Large intestine (tissue), 3 donors: ENCODE results near the gene TRDN. TPM values are rescaled to one million over a fixed set of nuclear protein-coding genes. Genes with fewer than 3 reads are reported as not detected.
"Not testable (repeated sequence)": the region's sequence is repeated elsewhere in the genome, so short reads cannot be mapped to it uniquely, and the experiment has no call there.

ENCODE experiments used
- DNase-seq, 2 donors: peaks; one replicate each; pipeline versions ENCODE4 v3.0.0 to v3.0.0-alpha.2; 2013
- H3K27ac ChIP-seq: one replicate; pipeline ENCODE4 v1.5.1; 2013; ENCODE audit warnings: low read length
- H3K27me3 ChIP-seq: 2 replicates; pipeline ENCODE4 v1.6.1; 2013; ENCODE audit warnings: low read length; ENCODE audit not compliant: control insufficient read depth, insufficient read depth
- H3K36me3 ChIP-seq: 2 replicates; pipeline ENCODE4 v1.6.1; 2013; ENCODE audit warnings: low read length; ENCODE audit not compliant: control insufficient read depth, insufficient read depth
- H3K4me1 ChIP-seq: one replicate; pipeline ENCODE4 v1.6.1; 2013; ENCODE audit warnings: low read length; ENCODE audit not compliant: control insufficient read depth, insufficient read depth
- H3K4me3 ChIP-seq: one replicate; pipeline ENCODE4 v1.5.1; 2013; ENCODE audit warnings: low read length
- H3K9me3 ChIP-seq: one replicate; pipeline ENCODE4 v1.6.1; 2013; ENCODE audit warnings: mild to moderate bottlenecking, low read depth, low read length, moderate library complexity; ENCODE audit not compliant: control insufficient read depth
- WGBS: methylation state at CpG from one replicate; pipeline ENCODE4 v1.1.5; 2013; ENCODE audit warnings: low lambda C conversion rate; ENCODE audit not compliant: insufficient coverage; 5-methylcytosine and 5-hydroxymethylcytosine counted together
- polyA plus RNA-seq: library from polyadenylated mRNA; unstranded; fragments of 120-200 nt; gene quantifications from one replicate; pipeline ENCODE4 v1.2.1, GENCODE V29; 2013

The TRDN gene
- polyA plus RNA-seq, 1 donor, result 0.09 TPM

GRCh38 chr6:123467392-123467791, 169.4 kb downstream of the TRDN start:
- Histone ChIP-seq H3K27ac (no peak overlapping the region), H3K4me1 (no peaks in the 10 kb centered on the region), H3K4me3 (no peak overlapping the region), H3K27me3 (no peaks in the 10 kb centered on the region), H3K36me3 (no peaks in the 10 kb centered on the region), H3K9me3 (no peaks in the 10 kb centered on the region)
- 88% methylated on average over 2 of the region's 2 CpGs for WGBS
- no peak for DNase-seq

- Histone ChIP-seq H3K4me3 (no peak overlapping the region), H3K27ac (no peak overlapping the region), H3K9me3 (no peaks in the 10 kb centered on the region), H3K36me3 (no peaks in the 10 kb centered on the region), H3K4me1 (no peaks in the 10 kb centered on the region), H3K27me3 (no peaks in the 10 kb centered on the region)
- DNase-seq, result no peak
- 100% methylated on average over 1 of the region's 2 CpGs for WGBS
Observed at GRCh38 chr6:123462152-123462551, 174.6 kb downstream of the TRDN start.

GRCh38 chr6:123458218-123458617, 178.5 kb downstream of the TRDN start:
- no peaks in the 10 kb centered on the region for H3K27me3 ChIP-seq
- DNase-seq, result no peak
- H3K4me3 ChIP-seq, result no peak overlapping the region
- no CpG with 5 or more reads among the region's 1 CpG for WGBS
- H3K27ac ChIP-seq, result no peak overlapping the region
- no peaks in the 10 kb centered on the region for H3K36me3 ChIP-seq
- H3K9me3 ChIP-seq, result no peaks in the 10 kb centered on the region
- H3K4me1 ChIP-seq, result no peaks in the 10 kb centered on the region

GRCh38 chr6:123456836-123457235, 179.9 kb downstream of the TRDN start:
- Histone ChIP-seq H3K9me3 (no peaks in the 10 kb centered on the region), H3K27me3 (no peaks in the 10 kb centered on the region), H3K27ac (no peak overlapping the region), H3K4me3 (no peak overlapping the region), H3K36me3 (no peaks in the 10 kb centered on the region), H3K4me1 (no peaks in the 10 kb centered on the region)
- DNase-seq, result no peak
- 100% methylated on average over 2 of the region's 3 CpGs for WGBS

GRCh38 chr6:123454448-123454847, 182.3 kb downstream of the TRDN start:
- no peak for DNase-seq
- H3K4me3 ChIP-seq, result no peak overlapping the region
- H3K27me3 ChIP-seq, result no peaks in the 10 kb centered on the region
- H3K9me3 ChIP-seq, result no peaks in the 10 kb centered on the region
- no peaks in the 10 kb centered on the region for H3K36me3 ChIP-seq
- no peaks in the 10 kb centered on the region for H3K4me1 ChIP-seq
- no CpG with 5 or more reads among the region's 3 CpGs for WGBS
- H3K27ac ChIP-seq, result no peak overlapping the region

- H3K4me3 ChIP-seq, H3K36me3 ChIP-seq, H3K4me1 ChIP-seq, DNase-seq, H3K27ac ChIP-seq, H3K27me3 ChIP-seq, H3K9me3 ChIP-seq: not testable (repeated sequence)
Observed at GRCh38 chr6:123453071-123453470, 183.7 kb downstream of the TRDN start.

GRCh38 chr6:123448306-123448884, 188.4 kb downstream of the TRDN start:
- no peak overlapping the region for H3K27ac ChIP-seq
- DNase-seq, result no peak
- no peaks in the 10 kb centered on the region for H3K4me1 ChIP-seq
- no peaks in the 10 kb centered on the region for H3K36me3 ChIP-seq
- H3K27me3 ChIP-seq, result no peaks in the 10 kb centered on the region
- H3K4me3 ChIP-seq, result no peak overlapping the region
- peaks cover 6% of the 10 kb centered on the region for H3K9me3 ChIP-seq
- WGBS, result no CpG with 5 or more reads among the region's 7 CpGs

GRCh38 chr6:123447315-123447937, 189.3 kb downstream of the TRDN start:
- no peak overlapping the region for H3K27ac ChIP-seq
- no peak overlapping the region for H3K4me3 ChIP-seq
- no peaks in the 10 kb centered on the region for H3K36me3 ChIP-seq
- no peaks in the 10 kb centered on the region for H3K27me3 ChIP-seq
- H3K9me3 ChIP-seq, result peaks cover 6% of the 10 kb centered on the region
- H3K4me1 ChIP-seq, result no peaks in the 10 kb centered on the region
- DNase-seq, result no peak
- 100% methylated on average over 1 of the region's 4 CpGs for WGBS

GRCh38 chr6:123439371-123439770, 197.4 kb downstream of the TRDN start:
- H3K4me3 ChIP-seq, result no peak overlapping the region
- H3K4me1 ChIP-seq, result no peaks in the 10 kb centered on the region
- H3K27ac ChIP-seq, result no peak overlapping the region
- no peaks in the 10 kb centered on the region for H3K9me3 ChIP-seq
- no CpG with 5 or more reads among the region's 3 CpGs for WGBS
- no peaks in the 10 kb centered on the region for H3K36me3 ChIP-seq
- no peak for DNase-seq
- H3K27me3 ChIP-seq, result no peaks in the 10 kb centered on the region

- Histone ChIP-seq H3K27ac (no peak overlapping the region), H3K9me3 (no peaks in the 10 kb centered on the region), H3K27me3 (no peaks in the 10 kb centered on the region), H3K36me3 (no peaks in the 10 kb centered on the region), H3K4me3 (no peak overlapping the region), H3K4me1 (no peaks in the 10 kb centered on the region)
- no peak for DNase-seq
Observed at GRCh38 chr6:123434186-123434585, 202.6 kb downstream of the TRDN start.

GRCh38 chr6:123430970-123431369, 205.8 kb downstream of the TRDN start:
- Histone ChIP-seq H3K9me3 (no peaks in the 10 kb centered on the region), H3K36me3 (no peaks in the 10 kb centered on the region), H3K27ac (no peak overlapping the region), H3K4me1 (no peaks in the 10 kb centered on the region), H3K4me3 (no peak overlapping the region), H3K27me3 (no peaks in the 10 kb centered on the region)
- WGBS, result 0% methylated on average over 1 of the region's 3 CpGs
- no peak for DNase-seq
